ENCODE data around the gene RNF121. TPM values are rescaled to one million over a fixed set of nuclear protein-coding genes. Genes with fewer than 3 reads are reported as not detected.

The RNF121 gene
- total and polyA plus RNA-seq, 2 of the 8 experiments (the other 6 are each of a cell fraction or from before 2014, with no cell fraction given), result 39.7 to 51.6 TPM

- peaks cover 0 to 4% (median 0%) of the 10 kb centered on the region in 4 experiments; a peak in 2 of 7 replicates for H3K4me1 ChIP-seq (replicated peaks in 1 of 4; ENCODE audit: control insufficient read depth in 3 of 4, insufficient read depth in 4 of 4, low read length in 3 of 4)
- H4K5ac ChIP-seq (ENCODE audit: insufficient read length, low read depth, low read length), result no peak overlapping the region
- H3K18ac ChIP-seq (ENCODE audit: extremely low read depth, low read length), result no peak overlapping the region
- H3K23me2 ChIP-seq (ENCODE audit: low read depth, low read length), result peaks cover 13% of the 10 kb centered on the region
- no peak overlapping the region for H2BK5ac ChIP-seq (ENCODE audit: low read depth, low read length)
- H3K27me3 ChIP-seq (replicated peaks in 1 of 4; ENCODE audit: control insufficient read depth in 3 of 4, extremely low read depth in 1 of 4, insufficient read depth in 3 of 4, low read length in 3 of 4), result no peaks in the 10 kb centered on the region
- POLR2A ChIA-PET (ENCODE audit: partially characterized antibody), result no interaction called here
- H4K91ac ChIP-seq (replicated peaks; ENCODE audit: insufficient read length, low read length), result no peak overlapping the region
- H3K4ac ChIP-seq (replicated peaks; ENCODE audit: insufficient read length, low read depth, low read length), result no peak overlapping the region
- H2BK15ac ChIP-seq (ENCODE audit: low read length), result no peak overlapping the region
- peak overlapping the region; percentile 68 to 73; a peak in 1 of 4 replicates for H3K4me2 ChIP-seq (ENCODE audit: insufficient read depth in 1 of 2, low read depth in 2 of 2, low read length in 2 of 2)
- peak overlapping the region in 2 of 4 experiments; percentile 76 to 82; a peak in 2 of 8 replicates for H3K4me3 ChIP-seq (ENCODE audit: extremely low read depth in 1 of 4, insufficient read depth in 2 of 4, low read depth in 3 of 4, low read length in 4 of 4)
- CTCF ChIA-PET (ENCODE audit: partially characterized antibody), result interaction anchor here (0.7 to 2.5 kb wide), 3 partner anchors 26 to 53 kb away, joined by 3 to 10 read pairs (median 6); no protein-coding TSS in a partner anchor
- H3K56ac ChIP-seq (replicated peaks; ENCODE audit: insufficient read length, low read depth, low read length), result no peak overlapping the region
- peaks cover 10 to 11% of the 10 kb centered on the region in 2 experiments for H4K20me1 ChIP-seq (replicated peaks in 1 of 2; ENCODE audit: control insufficient read depth in 1 of 2, insufficient read depth in 2 of 2, low read length in 2 of 2)
- peaks cover 4% of the 10 kb centered on the region for H3K79me1 ChIP-seq (ENCODE audit: low read depth, low read length)
- no peak overlapping the region for H2BK20ac ChIP-seq (ENCODE audit: low read length)
- H3K27ac ChIP-seq (ENCODE audit: low read depth, low read length), result no peak overlapping the region
- H2AK5ac ChIP-seq (ENCODE audit: low read depth, low read length), result no peak overlapping the region
- DNase-seq (ENCODE audit: low read depth in 1 of 2, low spot score in 2 of 2), result no peak
- H2BK120ac ChIP-seq (replicated peaks; ENCODE audit: low read depth, low read length), result no peak overlapping the region
- no peaks in the 10 kb centered on the region for H3K9me3 ChIP-seq (ENCODE audit: insufficient read depth in 2 of 2, low read depth in 1 of 2, low read length in 1 of 2)
- H3K23ac ChIP-seq (ENCODE audit: insufficient read length), result no peak overlapping the region
- H3K36me3 ChIP-seq (ENCODE audit: control insufficient read depth in 2 of 4, insufficient read depth in 4 of 4, low read length in 3 of 4), result peaks cover 0 to 4% (median 0%) of the 10 kb centered on the region in 4 experiments; a peak in 1 of 8 replicates
- H2AFZ ChIP-seq (ENCODE audit: low read length), result no peak overlapping the region
- H2BK12ac ChIP-seq (ENCODE audit: low read depth, low read length), result no peak overlapping the region
- H3K9ac ChIP-seq (replicated peaks in 1 of 4; ENCODE audit: extremely low read depth in 1 of 4, low read depth in 3 of 4, low read length in 3 of 4), result no peak overlapping the region
- no peak overlapping the region for H3K14ac ChIP-seq (ENCODE audit: insufficient read length)
- 85% methylated on average over 11 of the region's 11 CpGs; no CpG with 5 or more reads in 1 of the 2 experiments for WGBS, 2 experiments (ENCODE audit: extremely low coverage in 1 of 2, insufficient coverage in 1 of 2, insufficient read length in 1 of 2, insufficient replicate concordance in 2 of 2, low coverage in 1 of 2, low lambda C conversion rate in 2 of 2, missing lambda C conversion rate in 1 of 2)
- no peak for FAIRE-seq
- H3K79me2 ChIP-seq (ENCODE audit: control insufficient read depth in 1 of 2, insufficient read depth in 2 of 2, low read length in 2 of 2), result peaks cover 23 to 72% of the 10 kb centered on the region in 2 experiments
- no peak overlapping the region for H4K8ac ChIP-seq (ENCODE audit: extremely low read depth, insufficient read depth, low read length)
- TF ChIP-seq CBX8 (IDR thresholded peaks at IDR 0.05; ENCODE audit: borderline replicate concordance, low read depth, low read length), result no peak
- TF ChIP-seq SRF (IDR thresholded peaks at IDR 0.05; ENCODE audit: low read depth, low read length), result no peak
- no peak for TF ChIP-seq PHF8 (conservative IDR thresholded peaks at IDR 0.05; ENCODE audit: low read depth, low read length)
- no peak for TF ChIP-seq ATF2 (IDR thresholded peaks at IDR 0.05; ENCODE audit: low read length)
- no peak for TF ChIP-seq CHD1 (IDR thresholded peaks at IDR 0.05; ENCODE audit: low read depth, low read length)
- no peak for TF ChIP-seq BACH1 (IDR thresholded peaks at IDR 0.05; ENCODE audit: low read length)
- TF ChIP-seq EP300 (IDR thresholded peaks at IDR 0.05; ENCODE audit: borderline replicate concordance in 1 of 2, low read depth in 2 of 2, low read length in 2 of 2), result no peak
Measured at GRCh38 chr11:71930556-71931244, 1.9 kb downstream of the RNF121 start.

Measured in H1 (cell line).